HG02798 (cell line): ENCODE data around the gene YIPF2.
"Not testable (repeated sequence)": the region's sequence is repeated elsewhere in the genome, so short reads cannot be mapped to it uniquely, and the experiment has no call there.

ENCODE experiments used
- ATAC-seq: cut with Tn5 transposase; IDR thresholded peaks from one replicate; pipeline ENCODE4 v1.9.1; 2021; ENCODE audit warnings: mild to moderate bottlenecking; ENCODE audit not compliant: unreplicated experiment, poor library complexity

The YIPF2 gene

GRCh38 chr19:10881403-10882107, 46.9 kb downstream of the YIPF2 start:
- no peak for ATAC-seq

- ATAC-seq, result no peak
These were observed 50.2 kb downstream of the YIPF2 start for GRCh38 chr19:10878253-10878652.

- ATAC-seq, result not testable (repeated sequence)
These were observed 50.8 kb downstream of the YIPF2 start for GRCh38 chr19:10877608-10878007.

GRCh38 chr19:10876459-10877240, 51.8 kb downstream of the YIPF2 start:
- ATAC-seq, result peak; percentile 36

GRCh38 chr19:10874024-10874423, 54.4 kb downstream of the YIPF2 start:
- no peak for ATAC-seq

- ATAC-seq, result no peak
These were observed 55.8 kb downstream of the YIPF2 start for GRCh38 chr19:10872546-10873107.
